ENCODE results near the gene PCP2. TPM values are rescaled to one million over a fixed set of nuclear protein-coding genes. Genes with fewer than 3 reads are reported as not detected.
"Not testable (repeated sequence)": the region's sequence is repeated elsewhere in the genome, so short reads cannot be mapped to it uniquely, and the experiment has no call there.

PCP2 gene
- total RNA-seq, 1 experiment from 2014 or later = not detected

- in situ Hi-C loops (cut with HindIII; ENCODE audit: low sequenced_read_pairs) = no loop called here
- DNase-seq (ENCODE audit: low spot score) = no peak
Measured at GRCh38 chr19:7663706-7664105, 30.2 kb upstream of the PCP2 start.

GRCh38 chr19:7662657-7663056 is 29.1 kb upstream of the PCP2 start:
- in situ Hi-C loops (cut with HindIII; ENCODE audit: low sequenced_read_pairs) = no loop called here
- no peak for DNase-seq (ENCODE audit: low spot score)

- in situ Hi-C loops (cut with HindIII; ENCODE audit: low sequenced_read_pairs) = no loop called here
- DNase-seq (ENCODE audit: low spot score) = no peak
Measured at GRCh38 chr19:7661744-7662538, 28.4 kb upstream of the PCP2 start.

GRCh38 chr19:7658219-7658686 is 24.7 kb upstream of the PCP2 start:
- in situ Hi-C loops (cut with HindIII; ENCODE audit: low sequenced_read_pairs) = no loop called here
- no peak for DNase-seq (ENCODE audit: low spot score)

GRCh38 chr19:7657131-7657751 is 23.7 kb upstream of the PCP2 start:
- in situ Hi-C loops (cut with HindIII; ENCODE audit: low sequenced_read_pairs) = no loop called here
- no peak for DNase-seq (ENCODE audit: low spot score)

- in situ Hi-C loops (cut with HindIII; ENCODE audit: low sequenced_read_pairs) = no loop called here
- DNase-seq (ENCODE audit: low spot score) = no peak
Measured at GRCh38 chr19:7655581-7655980, 22.1 kb upstream of the PCP2 start.

GRCh38 chr19:7654401-7654800 is 20.9 kb upstream of the PCP2 start:
- in situ Hi-C loops (cut with HindIII; ENCODE audit: low sequenced_read_pairs) = no loop called here

GRCh38 chr19:7652061-7652641 is 18.6 kb upstream of the PCP2 start:
- in situ Hi-C loops (cut with HindIII; ENCODE audit: low sequenced_read_pairs) = no loop called here
- peak; percentile 79 for DNase-seq (ENCODE audit: low spot score)

More at GRCh38 chr19:7654401-7654800, 20.9 kb upstream of the PCP2 start:
- DNase-seq (ENCODE audit: low spot score) = no peak

- in situ Hi-C loops (cut with HindIII; ENCODE audit: low sequenced_read_pairs) = no loop called here
- no peak for DNase-seq (ENCODE audit: low spot score)
Measured at GRCh38 chr19:7650148-7650547, 16.6 kb upstream of the PCP2 start.

GRCh38 chr19:7648265-7649014 is 14.9 kb upstream of the PCP2 start:
- in situ Hi-C loops (cut with HindIII; ENCODE audit: low sequenced_read_pairs) = no loop called here
- no peak for DNase-seq (ENCODE audit: low spot score)

- DNase-seq (ENCODE audit: low spot score) = no peak
- in situ Hi-C loops (cut with HindIII; ENCODE audit: low sequenced_read_pairs) = no loop called here
Measured at GRCh38 chr19:7647156-7647555, 13.6 kb upstream of the PCP2 start.

GRCh38 chr19:7646426-7646700 is 12.8 kb upstream of the PCP2 start:
- DNase-seq (ENCODE audit: low spot score) = no peak
- in situ Hi-C loops (cut with HindIII; ENCODE audit: low sequenced_read_pairs) = no loop called here

- DNase-seq (ENCODE audit: low spot score) = no peak
- in situ Hi-C loops (cut with HindIII; ENCODE audit: low sequenced_read_pairs) = no loop called here
Measured at GRCh38 chr19:7645656-7646425, 12.3 kb upstream of the PCP2 start.

- in situ Hi-C loops (cut with HindIII; ENCODE audit: low sequenced_read_pairs) = no loop called here
- no peak for DNase-seq (ENCODE audit: low spot score)
Measured at GRCh38 chr19:7645163-7645562, 11.6 kb upstream of the PCP2 start.

GRCh38 chr19:7644550-7644877 is 11.0 kb upstream of the PCP2 start:
- in situ Hi-C loops (cut with HindIII; ENCODE audit: low sequenced_read_pairs) = no loop called here
- DNase-seq (ENCODE audit: low spot score) = no peak

- DNase-seq (ENCODE audit: low spot score); in situ Hi-C loops (cut with HindIII; ENCODE audit: low sequenced_read_pairs): not testable (repeated sequence)
Measured at GRCh38 chr19:7643629-7644549, 10.4 kb upstream of the PCP2 start.

GRCh38 chr19:7643031-7643415 is 9.5 kb upstream of the PCP2 start:
- in situ Hi-C loops (cut with HindIII; ENCODE audit: low sequenced_read_pairs) = no loop called here
- DNase-seq (ENCODE audit: low spot score) = no peak

- DNase-seq (ENCODE audit: low spot score) = no peak
- in situ Hi-C loops (cut with HindIII; ENCODE audit: low sequenced_read_pairs) = no loop called here
Measured at GRCh38 chr19:7642295-7643030, 8.9 kb upstream of the PCP2 start.

Data from G401 (cell line).